SK-N-SH treated with all-trans-retinoic acid at 6 μM for 48 hours (cell line): Measurements from ENCODE around the gene SLC35D3.

ENCODE experiments used
- ARNTL ChIP-seq: fragments of 450-650 bp; formaldehyde crosslinking; IDR thresholded peaks from 2 replicates; pipeline ENCODE4 v1.5.0; 2020; ENCODE audit warnings: low read depth, mild to moderate bottlenecking, moderate library complexity, borderline replicate concordance
- GLIS3 ChIP-seq: fragments of 250-450 bp; sonication (Bioruptor Pico); IDR thresholded peaks from 2 replicates; pipeline ENCODE4 v1.5.0; 2020; ENCODE audit warnings: mild to moderate bottlenecking, moderate library complexity
- ISL1 ChIP-seq: fragments of 250-450 bp; sonication (Bioruptor Pico); IDR thresholded peaks from 2 replicates; pipeline ENCODE4 v2.1.2; 2022; ENCODE audit warnings: mild to moderate bottlenecking, moderate library complexity
- OSR1 ChIP-seq: fragments of 250-450 bp; sonication (Bioruptor Pico); IDR thresholded peaks from 2 replicates; pipeline ENCODE4 v1.8.0; 2022; ENCODE audit warnings: moderate library complexity, mild to moderate bottlenecking, inconsistent platforms
- TCF4 ChIP-seq: fragments of 250-450 bp; sonication (Bioruptor Pico); IDR thresholded peaks from 2 replicates; pipeline ENCODE4 v1.8.0; 2021; ENCODE audit warnings: mild to moderate bottlenecking, moderate library complexity, borderline replicate concordance
- TOX ChIP-seq: fragments of 250-450 bp; sonication (Bioruptor Pico); IDR thresholded peaks from 2 replicates; pipeline ENCODE4 v1.8.0; 2021; ENCODE audit warnings: mild to moderate bottlenecking, moderate library complexity, borderline replicate concordance
- ZC3H10 ChIP-seq: fragments of 250-450 bp; sonication (Bioruptor Pico); IDR thresholded peaks from 2 replicates; pipeline ENCODE4 v1.5.1; 2021; ENCODE audit warnings: mild to moderate bottlenecking, moderate library complexity
- ZFP30 ChIP-seq: fragments of 450-650 bp; formaldehyde crosslinking; IDR thresholded peaks from 2 replicates; pipeline ENCODE4 v1.5.0; 2022; ENCODE audit warnings: mild to moderate bottlenecking, moderate library complexity
- ZNF565 ChIP-seq: fragments of 450-650 bp; formaldehyde crosslinking; conservative IDR thresholded peaks from 2 replicates; pipeline ENCODE4 v1.5.0; 2020; ENCODE audit warnings: low read depth, mild to moderate bottlenecking, moderate library complexity
- ZNF70 ChIP-seq: fragments of 450-650 bp; formaldehyde crosslinking; IDR thresholded peaks from 2 replicates; pipeline ENCODE4 v1.5.0; 2020; ENCODE audit warnings: mild to moderate bottlenecking, moderate library complexity
- ZNF8 ChIP-seq: fragments of 450-650 bp; formaldehyde crosslinking; IDR thresholded peaks from 2 replicates; pipeline ENCODE4 v1.5.0; 2020; ENCODE audit warnings: mild to moderate bottlenecking, moderate library complexity
- TF ChIP-seq, protein P1 (sequence below): fragments of 250-450 bp; sonication (Bioruptor Pico); IDR thresholded peaks from 2 replicates; pipeline ENCODE4 v1.5.1; 2021; ENCODE audit warnings: mild to moderate bottlenecking, moderate library complexity
- TF ChIP-seq, protein P2 (sequence below): fragments of 250-450 bp; sonication (Bioruptor Pico); IDR thresholded peaks from 2 replicates; pipeline ENCODE4 v1.8.0; 2020; ENCODE audit warnings: mild to moderate bottlenecking, moderate library complexity, borderline replicate concordance
- TF ChIP-seq, protein P3 (sequence below): fragments of 250-450 bp; sonication (Bioruptor Pico); IDR thresholded peaks from 2 replicates; pipeline ENCODE4 v1.5.1; 2020; ENCODE audit warnings: low read depth, mild to moderate bottlenecking, moderate library complexity

DNA sequence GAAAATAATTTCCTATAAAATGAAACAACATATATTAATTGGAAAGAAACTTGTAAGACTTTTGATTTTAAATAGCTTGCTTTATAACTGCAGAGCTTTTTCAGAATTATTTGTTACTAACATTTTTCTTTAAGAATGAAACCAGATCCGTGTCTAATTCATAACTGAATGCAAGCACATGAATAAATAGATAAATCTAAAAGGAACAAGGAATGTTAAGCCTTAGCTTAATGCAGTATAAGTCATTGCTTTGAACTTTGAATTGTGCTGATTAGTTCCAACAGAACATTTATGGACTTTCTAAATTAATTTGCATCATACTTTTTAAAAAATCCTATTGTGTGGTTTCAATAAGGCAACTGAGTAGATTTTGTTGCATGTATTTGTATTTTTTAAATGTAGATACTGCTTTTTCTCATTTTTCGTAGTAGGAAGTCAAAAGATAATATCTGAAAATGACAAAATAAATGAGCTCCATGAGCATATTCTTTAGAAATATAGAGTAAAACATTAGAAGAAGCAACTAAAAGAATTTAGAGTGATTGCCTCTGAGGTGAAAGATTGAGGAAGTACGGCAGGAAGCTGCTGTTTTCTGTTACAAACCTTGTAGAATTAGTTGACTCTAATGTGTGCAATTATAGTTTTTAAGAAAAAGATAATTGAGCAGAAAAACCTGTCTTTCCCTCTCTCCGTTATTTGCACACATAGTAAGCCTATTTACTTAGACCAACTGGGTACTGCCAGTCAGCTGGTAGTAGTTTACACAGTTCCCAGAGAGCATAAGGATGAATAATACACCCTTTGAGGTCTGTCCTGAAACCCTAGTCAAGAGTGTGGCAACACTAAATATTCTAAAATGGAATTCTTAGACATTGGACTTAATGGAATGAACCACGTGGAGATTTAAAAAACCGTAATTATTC lies 32.6 kb upstream of the SLC35D3 start:
- no peak for TF ChIP-seq ISL1 (CRISPR knock-in tag)
- no peak for TF ChIP-seq ZFP30
- TF ChIP-seq, protein P1, sequence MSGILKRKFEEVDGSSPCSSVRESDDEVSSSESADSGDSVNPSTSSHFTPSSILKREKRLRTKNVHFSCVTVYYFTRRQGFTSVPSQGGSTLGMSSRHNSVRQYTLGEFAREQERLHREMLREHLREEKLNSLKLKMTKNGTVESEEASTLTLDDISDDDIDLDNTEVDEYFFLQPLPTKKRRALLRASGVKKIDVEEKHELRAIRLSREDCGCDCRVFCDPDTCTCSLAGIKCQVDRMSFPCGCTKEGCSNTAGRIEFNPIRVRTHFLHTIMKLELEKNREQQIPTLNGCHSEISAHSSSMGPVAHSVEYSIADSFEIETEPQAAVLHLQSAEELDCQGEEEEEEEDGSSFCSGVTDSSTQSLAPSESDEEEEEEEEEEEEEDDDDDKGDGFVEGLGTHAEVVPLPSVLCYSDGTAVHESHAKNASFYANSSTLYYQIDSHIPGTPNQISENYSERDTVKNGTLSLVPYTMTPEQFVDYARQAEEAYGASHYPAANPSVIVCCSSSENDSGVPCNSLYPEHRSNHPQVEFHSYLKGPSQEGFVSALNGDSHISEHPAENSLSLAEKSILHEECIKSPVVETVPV: no peak
- no peak for TF ChIP-seq TCF4 (CRISPR knock-in tag)
- no peak for TF ChIP-seq ARNTL (CRISPR knock-in tag)
- TF ChIP-seq, protein P2, sequence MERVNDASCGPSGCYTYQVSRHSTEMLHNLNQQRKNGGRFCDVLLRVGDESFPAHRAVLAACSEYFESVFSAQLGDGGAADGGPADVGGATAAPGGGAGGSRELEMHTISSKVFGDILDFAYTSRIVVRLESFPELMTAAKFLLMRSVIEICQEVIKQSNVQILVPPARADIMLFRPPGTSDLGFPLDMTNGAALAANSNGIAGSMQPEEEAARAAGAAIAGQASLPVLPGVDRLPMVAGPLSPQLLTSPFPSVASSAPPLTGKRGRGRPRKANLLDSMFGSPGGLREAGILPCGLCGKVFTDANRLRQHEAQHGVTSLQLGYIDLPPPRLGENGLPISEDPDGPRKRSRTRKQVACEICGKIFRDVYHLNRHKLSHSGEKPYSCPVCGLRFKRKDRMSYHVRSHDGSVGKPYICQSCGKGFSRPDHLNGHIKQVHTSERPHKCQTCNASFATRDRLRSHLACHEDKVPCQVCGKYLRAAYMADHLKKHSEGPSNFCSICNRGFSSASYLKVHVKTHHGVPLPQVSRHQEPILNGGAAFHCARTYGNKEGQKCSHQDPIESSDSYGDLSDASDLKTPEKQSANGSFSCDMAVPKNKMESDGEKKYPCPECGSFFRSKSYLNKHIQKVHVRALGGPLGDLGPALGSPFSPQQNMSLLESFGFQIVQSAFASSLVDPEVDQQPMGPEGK: no peak
- TF ChIP-seq ZC3H10: no peak
- TF ChIP-seq GLIS3: no peak
- no peak for TF ChIP-seq ZNF70 (CRISPR knock-in tag)
- no peak for TF ChIP-seq OSR1 (CRISPR knock-in tag)
- no peak for TF ChIP-seq ZNF8
- TF ChIP-seq ZNF565: no peak
- TF ChIP-seq, protein P3, sequence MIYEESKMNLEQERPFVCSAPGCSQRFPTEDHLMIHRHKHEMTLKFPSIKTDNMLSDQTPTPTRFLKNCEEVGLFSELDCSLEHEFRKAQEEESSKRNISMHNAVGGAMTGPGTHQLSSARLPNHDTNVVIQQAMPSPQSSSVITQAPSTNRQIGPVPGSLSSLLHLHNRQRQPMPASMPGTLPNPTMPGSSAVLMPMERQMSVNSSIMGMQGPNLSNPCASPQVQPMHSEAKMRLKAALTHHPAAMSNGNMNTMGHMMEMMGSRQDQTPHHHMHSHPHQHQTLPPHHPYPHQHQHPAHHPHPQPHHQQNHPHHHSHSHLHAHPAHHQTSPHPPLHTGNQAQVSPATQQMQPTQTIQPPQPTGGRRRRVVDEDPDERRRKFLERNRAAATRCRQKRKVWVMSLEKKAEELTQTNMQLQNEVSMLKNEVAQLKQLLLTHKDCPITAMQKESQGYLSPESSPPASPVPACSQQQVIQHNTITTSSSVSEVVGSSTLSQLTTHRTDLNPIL: no peak
- no peak for TF ChIP-seq TOX (CRISPR knock-in tag)
